ENCODE results near the gene OTOG.

The OTOG gene

GRCh38 chr11:17521106-17521900 is 25.8 kb upstream of the OTOG start:
- no peak for DNase-seq

- DNase-seq, result no peak
These were observed 24.4 kb upstream of the OTOG start for GRCh38 chr11:17522655-17523054.

- DNase-seq, result no peak
These were observed 22.8 kb upstream of the OTOG start for GRCh38 chr11:17524221-17524620.

- DNase-seq, result no peak
These were observed 21.5 kb upstream of the OTOG start for GRCh38 chr11:17525570-17525969.

GRCh38 chr11:17526326-17526725 is 20.7 kb upstream of the OTOG start:
- no peak for DNase-seq

- no peak for DNase-seq
These were observed 20.0 kb upstream of the OTOG start for GRCh38 chr11:17526931-17527627.

- no peak for DNase-seq
These were observed 19.4 kb upstream of the OTOG start for GRCh38 chr11:17527628-17527995.

GRCh38 chr11:17528181-17528691 is 18.8 kb upstream of the OTOG start:
- peak; percentile 20 for DNase-seq

GRCh38 chr11:17528906-17529843 is 17.9 kb upstream of the OTOG start:
- peak; percentile 33 for DNase-seq

- no peak for DNase-seq
These were observed 17.2 kb upstream of the OTOG start for GRCh38 chr11:17529844-17530185.

- DNase-seq, result peak; percentile 28
These were observed 15.9 kb upstream of the OTOG start for GRCh38 chr11:17531071-17531600.

GRCh38 chr11:17531636-17532113 is 15.4 kb upstream of the OTOG start:
- DNase-seq, result no peak

- no peak for DNase-seq
These were observed 14.3 kb upstream of the OTOG start for GRCh38 chr11:17532784-17533183.

GRCh38 chr11:17533341-17533740 is 13.7 kb upstream of the OTOG start:
- DNase-seq, result no peak

- DNase-seq, result no peak
These were observed 13.2 kb upstream of the OTOG start for GRCh38 chr11:17533778-17534415.

- no peak for DNase-seq
These were observed 11.6 kb upstream of the OTOG start for GRCh38 chr11:17535488-17535887.

- DNase-seq, result no peak
These were observed 9.8 kb upstream of the OTOG start for GRCh38 chr11:17537261-17537660.

- no peak for DNase-seq
These were observed 9.0 kb upstream of the OTOG start for GRCh38 chr11:17538054-17538453.

GRCh38 chr11:17538731-17539130 is 8.3 kb upstream of the OTOG start:
- DNase-seq, result no peak

GRCh38 chr11:17540807-17541206 is 6.3 kb upstream of the OTOG start:
- no peak for DNase-seq

GRCh38 chr11:17541330-17541885 is 5.7 kb upstream of the OTOG start:
- DNase-seq, result no peak

- no peak for DNase-seq
These were observed 4.8 kb upstream of the OTOG start for GRCh38 chr11:17542249-17542648.

Measured in NCI-H2107 (cell line).